ENCODE data around the gene STAT5B. TPM values are rescaled to one million over a fixed set of nuclear protein-coding genes. Genes with fewer than 3 reads are reported as not detected.
"Not testable (repeated sequence)": the region's sequence is repeated elsewhere in the genome, so short reads cannot be mapped to it uniquely, and the experiment has no call there.

STAT5B gene
- total and polyA plus RNA-seq, 2 experiments from 2014 or later = 13.8 to 23.5 TPM

GRCh38 chr17:42227849-42228700 lies 48.1 kb downstream of the STAT5B start:
- H3K9ac ChIP-seq = no peak overlapping the region
- in situ Hi-C loops (cut with MboI) = no loop called here
- peak; percentile 16 for DNase-seq
- no peak overlapping the region for H3K27ac ChIP-seq
- H3K79me2 ChIP-seq (ENCODE audit: insufficient read depth) = peaks cover 10% of the 10 kb centered on the region
- no peaks in the 10 kb centered on the region for H3K36me3 ChIP-seq (ENCODE audit: low read depth)
- WGBS, 2 experiments (ENCODE audit: low coverage in 1 of 2, low lambda C conversion rate in 2 of 2, missing lambda C conversion rate in 2 of 2) = 81 to 82% methylated on average over 11 of the region's 11 CpGs
- peaks cover 14% of the 10 kb centered on the region; the same call in 1 of the 2 replicates for H3F3A ChIP-seq (ENCODE audit: insufficient read depth)
- H3K9me2 ChIP-seq (ENCODE audit: insufficient read depth) = no peaks in the 10 kb centered on the region
- H4K20me1 ChIP-seq (ENCODE audit: insufficient read depth) = no peaks in the 10 kb centered on the region
- H3K9me3 ChIP-seq (ENCODE audit: low read depth) = no peaks in the 10 kb centered on the region
- H3K27me3 ChIP-seq (replicated peaks; ENCODE audit: insufficient read depth) = no peaks in the 10 kb centered on the region
- H2AFZ ChIP-seq = no peak overlapping the region
- TF ChIP-seq EZH2phosphoT487 (IDR thresholded peaks at IDR 0.05; ENCODE audit: insufficient read depth, low read depth) (no peak), EZH2 (IDR thresholded peaks at IDR 0.05; ENCODE audit: insufficient read depth, poor library complexity, severe bottlenecking) (no peak)
- H3K4me2 ChIP-seq (ENCODE audit: unreplicated experiment) = no peak overlapping the region
- peaks cover 2% of the 10 kb centered on the region for H3K4me1 ChIP-seq (ENCODE audit: insufficient read depth)
- no peak overlapping the region for H3K4me3 ChIP-seq

- no peak for DNase-seq
- Histone ChIP-seq H3K27me3 (replicated peaks; ENCODE audit: insufficient read depth) (no peaks in the 10 kb centered on the region), H3K79me2 (ENCODE audit: insufficient read depth) (no peaks in the 10 kb centered on the region; the same call in 1 of the 2 replicates), H3K9ac (no peak overlapping the region), H3K9me3 (ENCODE audit: low read depth) (no peaks in the 10 kb centered on the region), H3K9me2 (ENCODE audit: insufficient read depth) (no peaks in the 10 kb centered on the region), H3K27ac (no peak overlapping the region), H3K4me2 (ENCODE audit: unreplicated experiment) (no peak overlapping the region), H2AFZ (no peak overlapping the region), H3K4me3 (no peak overlapping the region), H3K36me3 (ENCODE audit: low read depth) (no peaks in the 10 kb centered on the region), H3K4me1 (ENCODE audit: insufficient read depth) (no peaks in the 10 kb centered on the region), H4K20me1 (ENCODE audit: insufficient read depth) (no peaks in the 10 kb centered on the region), H3F3A (ENCODE audit: insufficient read depth) (peaks cover 14% of the 10 kb centered on the region; the same call in 1 of the 2 replicates)
- WGBS, 2 experiments (ENCODE audit: low coverage in 1 of 2, low lambda C conversion rate in 2 of 2, missing lambda C conversion rate in 2 of 2) = 97 to 98% methylated on average over 5 of the region's 5 CpGs
- TF ChIP-seq EZH2phosphoT487 (IDR thresholded peaks at IDR 0.05; ENCODE audit: insufficient read depth, low read depth) (no peak), EZH2 (IDR thresholded peaks at IDR 0.05; ENCODE audit: insufficient read depth, poor library complexity, severe bottlenecking) (no peak)
- in situ Hi-C loops (cut with MboI) = no loop called here
These were observed 50.5 kb downstream of the STAT5B start for GRCh38 chr17:42225646-42226045.

- Histone ChIP-seq H3K4me1 (ENCODE audit: insufficient read depth) (no peaks in the 10 kb centered on the region), H3K36me3 (ENCODE audit: low read depth) (no peaks in the 10 kb centered on the region), H3F3A (ENCODE audit: insufficient read depth) (peaks cover 14% of the 10 kb centered on the region; the same call in 1 of the 2 replicates), H3K79me2 (ENCODE audit: insufficient read depth) (no peaks in the 10 kb centered on the region; the same call in 1 of the 2 replicates), H3K27ac (no peak overlapping the region), H3K9me3 (ENCODE audit: low read depth) (no peaks in the 10 kb centered on the region), H3K4me3 (no peak overlapping the region), H4K20me1 (ENCODE audit: insufficient read depth) (no peaks in the 10 kb centered on the region), H3K4me2 (ENCODE audit: unreplicated experiment) (no peak overlapping the region), H3K9me2 (ENCODE audit: insufficient read depth) (no peaks in the 10 kb centered on the region), H3K9ac (no peak overlapping the region), H3K27me3 (replicated peaks; ENCODE audit: insufficient read depth) (no peaks in the 10 kb centered on the region), H2AFZ (no peak overlapping the region)
- WGBS, 2 experiments (ENCODE audit: low coverage in 1 of 2, low lambda C conversion rate in 2 of 2, missing lambda C conversion rate in 2 of 2) = 98% methylated on average over 6 of the region's 6 CpGs
- no peak for DNase-seq
- in situ Hi-C loops (cut with MboI) = no loop called here
- TF ChIP-seq EZH2 (IDR thresholded peaks at IDR 0.05; ENCODE audit: insufficient read depth, poor library complexity, severe bottlenecking) = no peak
- no peak for TF ChIP-seq EZH2phosphoT487 (IDR thresholded peaks at IDR 0.05; ENCODE audit: insufficient read depth, low read depth)
These were observed 51.5 kb downstream of the STAT5B start for GRCh38 chr17:42224651-42225050.

- in situ Hi-C loops (cut with MboI) = no loop called here
- Histone ChIP-seq H4K20me1 (ENCODE audit: insufficient read depth) (no peaks in the 10 kb centered on the region), H3K9ac (no peak overlapping the region), H2AFZ (no peak overlapping the region), H3F3A (ENCODE audit: insufficient read depth) (0 out of 2 replicates have a peak, but pooled peaks cover 3% of the 10 kb centered on the region), H3K79me2 (ENCODE audit: insufficient read depth) (no peaks in the 10 kb centered on the region; the same call in 1 of the 2 replicates), H3K27ac (no peak overlapping the region), H3K4me3 (no peak overlapping the region), H3K4me1 (ENCODE audit: insufficient read depth) (no peaks in the 10 kb centered on the region), H3K27me3 (replicated peaks; ENCODE audit: insufficient read depth) (no peaks in the 10 kb centered on the region), H3K4me2 (ENCODE audit: unreplicated experiment) (no peak overlapping the region), H3K9me3 (ENCODE audit: low read depth) (no peaks in the 10 kb centered on the region), H3K36me3 (ENCODE audit: low read depth) (no peaks in the 10 kb centered on the region), H3K9me2 (ENCODE audit: insufficient read depth) (no peaks in the 10 kb centered on the region)
- TF ChIP-seq EZH2phosphoT487 (IDR thresholded peaks at IDR 0.05; ENCODE audit: insufficient read depth, low read depth) (no peak), EZH2 (IDR thresholded peaks at IDR 0.05; ENCODE audit: insufficient read depth, poor library complexity, severe bottlenecking) (no peak)
- peak; percentile 74 for DNase-seq
- WGBS, 2 experiments (ENCODE audit: low coverage in 1 of 2, low lambda C conversion rate in 2 of 2, missing lambda C conversion rate in 2 of 2) = 55 to 62% methylated on average over 3 of the region's 3 CpGs
These were observed 54.1 kb downstream of the STAT5B start for GRCh38 chr17:42221886-42222745.

DNA sequence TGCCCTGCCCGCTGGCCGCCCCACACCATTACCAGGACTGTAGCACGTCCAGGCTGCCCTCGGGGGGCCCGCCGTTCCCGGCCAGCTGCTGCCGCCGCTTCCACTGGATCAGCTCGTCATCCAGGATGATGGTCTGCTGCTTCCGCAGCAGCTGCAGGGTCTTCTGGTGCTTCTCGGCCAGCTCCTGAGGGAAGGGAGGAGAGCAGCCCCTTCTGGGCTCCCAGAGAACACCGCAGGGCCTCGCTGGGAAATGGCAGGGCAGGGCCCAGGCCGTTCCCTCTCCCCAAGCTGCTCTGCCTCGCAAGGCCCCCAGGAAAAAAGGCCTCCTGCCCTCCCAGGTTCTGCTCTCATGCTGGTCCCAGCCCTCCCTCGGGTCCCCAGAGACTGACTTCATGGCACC lies 56.9 kb downstream of the STAT5B start:
- H3K79me2 ChIP-seq (ENCODE audit: insufficient read depth); H3K4me2 ChIP-seq (ENCODE audit: unreplicated experiment); H3K9me2 ChIP-seq (ENCODE audit: insufficient read depth); H2AFZ ChIP-seq; H3K9me3 ChIP-seq (ENCODE audit: low read depth); H3K9ac ChIP-seq; H3K27ac ChIP-seq; H3F3A ChIP-seq (ENCODE audit: insufficient read depth); H4K20me1 ChIP-seq (ENCODE audit: insufficient read depth); in situ Hi-C loops (cut with MboI); H3K36me3 ChIP-seq (ENCODE audit: low read depth); H3K27me3 ChIP-seq (replicated peaks; ENCODE audit: insufficient read depth); H3K4me3 ChIP-seq; DNase-seq; H3K4me1 ChIP-seq (ENCODE audit: insufficient read depth): not testable (repeated sequence)
- WGBS, 2 experiments (ENCODE audit: low coverage in 1 of 2, low lambda C conversion rate in 2 of 2, missing lambda C conversion rate in 2 of 2) = no CpG with 5 or more reads among the region's 17 CpGs
